Endothelial cell of umbilical vein (primary cell): ENCODE results near the gene ZFP90. TPM values are rescaled to one million over a fixed set of nuclear protein-coding genes. Genes with fewer than 3 reads are reported as not detected.

Experiments
- BruUV-seq: library from RNA; stranded (reverse); fragments of 400-500 nt; replicated peaks from 2 replicates; lab custom pipeline; 2021; lab: Mats Ljungman, UMichigan
- CTCF ChIA-PET: fragments of 300-600, 350-600 bp; sonication (Branson Sonifier 250); formaldehyde crosslinking; loops from one replicate; lab custom pipeline; 2021; ENCODE audit warnings: antibody characterized with exemption, inconsistent platforms; lab: Charles Lee
- POLR2A ChIA-PET: fragments of 300-600, 350-600 bp; sonication (Branson Sonifier 250); formaldehyde crosslinking; loops from one replicate; lab custom pipeline; 2021; ENCODE audit warnings: antibody characterized with exemption, inconsistent platforms; lab: Charles Lee
- DNase-seq: peaks from one replicate; pipeline ENCODE4 v3.0.0-alpha.2; 2011; ENCODE audit warnings: low read depth, low spot score
- FAIRE-seq: peaks from 2 replicates; lab custom pipeline; 2011; peaks lifted over from hg19 to GRCh38; lab: Jason Lieb, UNC
- H2AFZ ChIP-seq: 2 replicates; pipeline ENCODE4 v1.6.0; 2012; ENCODE audit warnings: low read depth, low read length, control low read depth, inconsistent platforms
- H3K27ac ChIP-seq: 2 replicates; pipeline ENCODE4 v1.5.1; 2011; ENCODE audit warnings: low read depth, mild to moderate bottlenecking, control low read depth, low read length, moderate library complexity; ENCODE audit not compliant: insufficient read depth
- H3K27me3 ChIP-seq, 2 experiments: 2 replicates each; pipeline versions ENCODE4 v1.6.0 to v1.6.1; 2011; ENCODE audit warnings: low read length in 2 of 2, mixed read lengths in 1 of 2; ENCODE audit not compliant: control insufficient read depth in 2 of 2, insufficient read depth in 2 of 2
- H3K36me3 ChIP-seq, 2 experiments: 2 replicates in 1 of 2; 3 replicates in 1 of 2; pipeline ENCODE4 v1.5.1; 2011; ENCODE audit warnings: low read length in 2 of 2, mild to moderate bottlenecking in 1 of 2, moderate library complexity in 1 of 2; ENCODE audit not compliant: control insufficient read depth in 2 of 2, insufficient read depth in 2 of 2; ENCODE audit errors: extremely low read depth in 1 of 2
- H3K4me1 ChIP-seq: 3 replicates; pipeline ENCODE4 v1.5.1; 2011; ENCODE audit warnings: mild to moderate bottlenecking, low read length; ENCODE audit not compliant: control insufficient read depth, insufficient read depth; ENCODE audit errors: extremely low read depth
- H3K4me2 ChIP-seq: 2 replicates; pipeline ENCODE4 v1.6.1; 2011; ENCODE audit warnings: low read length, control low read depth, mixed read lengths; ENCODE audit not compliant: insufficient read depth
- H3K4me3 ChIP-seq, 3 experiments: fragments of 200-600 bp in 1 of 3; sonication (generic), shearing (Covaris generic) in 1 of 3; replicated peaks in 1 of 3; 2 replicates each; pipeline ENCODE4 v1.5.1; 2011 to 2016; ENCODE audit warnings: control low read depth in 3 of 3, low read length in 3 of 3, mild to moderate bottlenecking in 2 of 3, inconsistent platforms in 1 of 3, low read depth in 1 of 3, moderate library complexity in 1 of 3; ENCODE audit not compliant: insufficient read depth in 1 of 3
- H3K79me2 ChIP-seq: 2 replicates; pipeline ENCODE4 v1.6.0; 2012; ENCODE audit warnings: low read length, inconsistent platforms; ENCODE audit not compliant: control insufficient read depth, insufficient read depth
- H3K9ac ChIP-seq: replicated peaks from 2 replicates; pipeline ENCODE3; 2011; ENCODE audit warnings: low read length, control low read depth; ENCODE audit not compliant: insufficient read depth; ENCODE audit errors: extremely low read depth
- H3K9me1 ChIP-seq: replicated peaks from 3 replicates; pipeline ENCODE4 v1.6.0; 2011; ENCODE audit warnings: mild to moderate bottlenecking, low read length; ENCODE audit not compliant: control insufficient read depth, insufficient read depth; ENCODE audit errors: extremely low read depth
- H3K9me3 ChIP-seq: replicated peaks from 2 replicates; pipeline ENCODE4 v1.5.1; 2012; ENCODE audit warnings: low read length, inconsistent platforms; ENCODE audit not compliant: control insufficient read depth, insufficient read depth
- H4K20me1 ChIP-seq: replicated peaks from 2 replicates; pipeline ENCODE3; 2011; ENCODE audit warnings: mild to moderate bottlenecking, low read length; ENCODE audit not compliant: control insufficient read depth, insufficient read depth; ENCODE audit errors: extremely low read depth
- EZH2 ChIP-seq: IDR thresholded peaks from 2 replicates; pipeline ENCODE4 v1.6.1; 2012; ENCODE audit warnings: borderline replicate concordance, low read depth, mild to moderate bottlenecking, moderate library complexity, low read length, inconsistent platforms; ENCODE audit not compliant: severe bottlenecking
- FOS ChIP-seq: IDR thresholded peaks from 2 replicates; pipeline ENCODE4 v1.6.1; 2011; ENCODE audit warnings: mild to moderate bottlenecking, low read length, moderate library complexity, borderline replicate concordance; ENCODE audit not compliant: insufficient read depth
- GATA2 ChIP-seq: IDR thresholded peaks from 2 replicates; pipeline ENCODE4 v1.7.0; 2011; ENCODE audit warnings: low read depth, mild to moderate bottlenecking, moderate library complexity, mixed read lengths, low read length; ENCODE audit not compliant: insufficient read length, insufficient read depth
- JUN ChIP-seq: IDR thresholded peaks from 2 replicates; pipeline ENCODE4 v1.6.1; 2011; ENCODE audit warnings: borderline replicate concordance, low read depth; ENCODE audit not compliant: insufficient read length, insufficient read depth
- MYC ChIP-seq: IDR thresholded peaks from one replicate; pipeline ENCODE4 v1.6.1; 2011; ENCODE audit warnings: mild to moderate bottlenecking, low read depth, low read length
- POLR2A ChIP-seq: IDR thresholded peaks from 2 replicates; pipeline ENCODE4 v1.6.1; 2012; ENCODE audit warnings: low read depth, mild to moderate bottlenecking, control low read depth, low read length
- POLR2AphosphoS5 ChIP-seq: IDR thresholded peaks from 2 replicates; pipeline ENCODE4 v1.6.1; 2012; ENCODE audit warnings: low read depth, mild to moderate bottlenecking, control low read depth, low read length, moderate library complexity; ENCODE audit not compliant: insufficient read depth
- dilution Hi-C: fragments of 300-500 bp; cut with MboI; formaldehyde crosslinking; loops from one replicate; pipeline ENCODE4 v1.15.0; 2019; ENCODE audit warnings: low sequenced_read_pairs; ENCODE audit not compliant: extremely low pct_ligation_motif_present
- intact Hi-C: fragments of 100-400 bp; cut with micrococcal nuclease; formaldehyde crosslinking; loops from one replicate; pipeline ENCODE4 v1.10.0; 2022
- polyA plus RNA-seq, 4 experiments: library from polyadenylated mRNA; depleted of rRNA in 3 of 4; stranded (reverse) in 3 of 4; unstranded in 1 of 4; fragments of >200 nt; gene quantifications; 2 replicates each; pipeline versions ENCODE4 v1.2.1 to v1.2.3, GENCODE V29; 2011 to 2012; ENCODE audit warnings: missing spikeins in 1 of 4
- total RNA-seq: library from RNA; stranded (reverse); gene quantifications from 2 replicates; pipeline ENCODE4 v1.2.3, GENCODE V29; 2021
- TF ChIP-seq, protein P1 (sequence below), 2 donors: IDR thresholded peaks; 1 replicate in 1 of 2; 2 replicates in 1 of 2; pipeline ENCODE4 v1.5.1; 2011; ENCODE audit warnings: low read length in 2 of 2, mild to moderate bottlenecking in 2 of 2, moderate library complexity in 2 of 2, control low read depth in 1 of 2, inconsistent platforms in 1 of 2, low read depth in 1 of 2; ENCODE audit not compliant: insufficient read depth in 1 of 2; ENCODE audit errors: extremely low read depth in 1 of 2
- TF ChIP-seq, protein P2 (sequence below): IDR thresholded peaks from 2 replicates; pipeline ENCODE4 v1.6.1; 2011; ENCODE audit not compliant: insufficient read depth, insufficient read length

Gene ZFP90
- total and polyA plus RNA-seq, 2 donors (not counting 3 experiments of a cell fraction or from before 2014, with no cell fraction given): 10.9 to 22.4 TPM

DNA sequence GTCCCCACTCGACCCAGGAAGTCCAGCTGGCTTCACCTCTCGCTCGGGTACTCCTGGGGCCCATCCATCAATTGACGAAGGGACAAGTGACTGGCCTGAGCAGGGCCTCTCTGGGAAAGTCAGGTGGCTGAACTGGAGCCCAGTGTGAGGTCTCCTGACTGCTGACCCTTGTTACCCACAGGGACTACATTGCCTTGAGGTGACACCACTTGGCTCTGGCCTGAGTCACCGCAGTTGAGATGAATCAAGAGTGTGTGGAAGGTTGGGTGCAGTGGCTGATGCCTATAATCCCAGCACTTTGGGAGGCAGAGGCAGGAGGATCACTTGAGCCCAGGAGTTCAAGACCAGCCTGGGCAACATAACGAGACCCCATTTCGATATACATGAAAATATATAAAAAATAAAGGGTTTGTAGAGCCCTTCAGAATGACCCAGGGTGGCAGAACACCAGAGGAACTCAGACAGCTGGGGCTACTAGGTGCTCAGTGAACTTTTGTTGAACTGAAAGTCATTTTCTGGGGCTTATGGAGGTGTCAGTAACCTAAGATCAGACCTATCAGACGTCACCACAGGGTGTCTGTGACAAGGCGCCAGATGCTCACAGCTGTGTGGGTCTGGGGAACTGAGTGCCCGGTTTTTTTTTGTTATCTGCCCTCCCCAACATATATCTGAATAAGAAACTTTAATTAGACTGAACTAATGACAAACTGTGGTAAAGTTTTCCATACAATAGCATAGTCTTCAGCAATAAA lies 14.8 kb upstream of the ZFP90 start:
- FAIRE-seq: no peak
- Histone ChIP-seq H3K4me2 (no peak overlapping the region), H3K27ac (no peak overlapping the region), H3K9ac (no peak overlapping the region), H4K20me1 (no peaks in the 10 kb centered on the region), H3K36me3 (no peaks in the 10 kb centered on the region), H3K27me3 (no peaks in the 10 kb centered on the region), H3K4me1 (peaks cover 4% of the 10 kb centered on the region), H3K9me3 (no peaks in the 10 kb centered on the region), H3K79me2 (no peaks in the 10 kb centered on the region), H3K4me3 (no peak overlapping the region), H2AFZ (no peak overlapping the region), H3K9me1 (no peaks in the 10 kb centered on the region)
- intact Hi-C loops: no loop called here
- CTCF ChIA-PET: no interaction called here
- no peak for DNase-seq
- dilution Hi-C loops: no loop called here
- POLR2A ChIA-PET: no interaction called here
- no peak for TF ChIP-seq JUN
- TF ChIP-seq, protein P1, sequence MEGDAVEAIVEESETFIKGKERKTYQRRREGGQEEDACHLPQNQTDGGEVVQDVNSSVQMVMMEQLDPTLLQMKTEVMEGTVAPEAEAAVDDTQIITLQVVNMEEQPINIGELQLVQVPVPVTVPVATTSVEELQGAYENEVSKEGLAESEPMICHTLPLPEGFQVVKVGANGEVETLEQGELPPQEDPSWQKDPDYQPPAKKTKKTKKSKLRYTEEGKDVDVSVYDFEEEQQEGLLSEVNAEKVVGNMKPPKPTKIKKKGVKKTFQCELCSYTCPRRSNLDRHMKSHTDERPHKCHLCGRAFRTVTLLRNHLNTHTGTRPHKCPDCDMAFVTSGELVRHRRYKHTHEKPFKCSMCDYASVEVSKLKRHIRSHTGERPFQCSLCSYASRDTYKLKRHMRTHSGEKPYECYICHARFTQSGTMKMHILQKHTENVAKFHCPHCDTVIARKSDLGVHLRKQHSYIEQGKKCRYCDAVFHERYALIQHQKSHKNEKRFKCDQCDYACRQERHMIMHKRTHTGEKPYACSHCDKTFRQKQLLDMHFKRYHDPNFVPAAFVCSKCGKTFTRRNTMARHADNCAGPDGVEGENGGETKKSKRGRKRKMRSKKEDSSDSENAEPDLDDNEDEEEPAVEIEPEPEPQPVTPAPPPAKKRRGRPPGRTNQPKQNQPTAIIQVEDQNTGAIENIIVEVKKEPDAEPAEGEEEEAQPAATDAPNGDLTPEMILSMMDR (IDR thresholded peaks at IDR 0.05; ENCODE audit: extremely low read depth in 1 of 2, insufficient read depth in 1 of 2, low read depth in 1 of 2, low read length in 2 of 2): no peak
- TF ChIP-seq GATA2: no peak
- TF ChIP-seq EZH2: no peak
- no peak for TF ChIP-seq FOS
- no peak for TF ChIP-seq POLR2AphosphoS5
- no peak for TF ChIP-seq POLR2A
- TF ChIP-seq, protein P2, sequence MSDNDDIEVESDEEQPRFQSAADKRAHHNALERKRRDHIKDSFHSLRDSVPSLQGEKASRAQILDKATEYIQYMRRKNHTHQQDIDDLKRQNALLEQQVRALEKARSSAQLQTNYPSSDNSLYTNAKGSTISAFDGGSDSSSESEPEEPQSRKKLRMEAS: no peak
- TF ChIP-seq MYC: no peak
- no TSS peak for BruUV-seq
